H1 (cell line): ENCODE results near the gene DCTN3. TPM values are rescaled to one million over a fixed set of nuclear protein-coding genes. Genes with fewer than 3 reads are reported as not detected.

Experiments used
- CTCF ChIA-PET: fragments of 300-600 bp; sonication (Branson Sonifier 250); formaldehyde crosslinking; loops from one replicate; lab custom pipeline; 2021; ENCODE audit not compliant: partially characterized antibody; lab: Charles Lee
- POLR2A ChIA-PET: fragments of 300-600 bp; sonication (Branson Sonifier 250); formaldehyde crosslinking; loops from one replicate; lab custom pipeline; 2021; ENCODE audit warnings: inconsistent platforms; ENCODE audit not compliant: partially characterized antibody; lab: Charles Lee
- DNase-seq, 2 experiments: peaks; one replicate each; pipeline versions ENCODE4 v3.0.0 to v3.0.0-alpha.2; 2010 to 2022; ENCODE audit warnings: low spot score in 2 of 2, low read depth in 1 of 2, mixed read lengths in 1 of 2
- FAIRE-seq: peaks from 2 replicates; lab custom pipeline; 2011; peaks lifted over from hg19 to GRCh38; lab: Jason Lieb, UNC
- H2AFZ ChIP-seq: 2 replicates; pipeline ENCODE4 v1.8.1; 2012; ENCODE audit warnings: low read length, inconsistent platforms
- H2AK5ac ChIP-seq: 2 replicates; pipeline ENCODE4 v1.6.1; 2013; ENCODE audit warnings: low read depth, low read length
- H2BK120ac ChIP-seq: replicated peaks from 2 replicates; pipeline ENCODE3; 2013; ENCODE audit warnings: low read depth, low read length, inconsistent platforms
- H2BK12ac ChIP-seq: 2 replicates; pipeline ENCODE4 v1.6.1; 2013; ENCODE audit warnings: low read depth, low read length
- H2BK15ac ChIP-seq: 2 replicates; pipeline ENCODE4 v1.6.1; 2013; ENCODE audit warnings: low read length
- H2BK20ac ChIP-seq: 2 replicates; pipeline ENCODE4 v1.6.1; 2013; ENCODE audit warnings: low read length
- H2BK5ac ChIP-seq: 2 replicates; pipeline ENCODE4 v1.6.1; 2013; ENCODE audit warnings: low read depth, low read length
- H3K14ac ChIP-seq: 2 replicates; pipeline ENCODE4 v1.6.1; 2013; ENCODE audit warnings: inconsistent platforms; ENCODE audit not compliant: insufficient read length
- H3K18ac ChIP-seq: 2 replicates; pipeline ENCODE4 v1.6.1; 2013; ENCODE audit warnings: low read length; ENCODE audit errors: extremely low read depth
- H3K23ac ChIP-seq: 2 replicates; pipeline ENCODE4 v1.6.1; 2013; ENCODE audit warnings: inconsistent platforms; ENCODE audit not compliant: insufficient read length
- H3K23me2 ChIP-seq: 2 replicates; pipeline ENCODE4 v1.6.1; 2013; ENCODE audit warnings: low read depth, low read length
- H3K27ac ChIP-seq: 2 replicates; pipeline ENCODE4 v1.6.1; 2011; ENCODE audit warnings: low read depth, low read length, inconsistent platforms
- H3K27me3 ChIP-seq, 4 experiments: replicated peaks in 1 of 4; 1 replicate in 1 of 4; 2 replicates in 3 of 4; pipeline versions ENCODE4 v1.6.1 to v1.8.1; 2011 to 2013; ENCODE audit warnings: low read length in 3 of 4, mild to moderate bottlenecking in 3 of 4, inconsistent platforms in 2 of 4, mixed read lengths in 2 of 4, moderate library complexity in 1 of 4; ENCODE audit not compliant: control insufficient read depth in 3 of 4, insufficient read depth in 3 of 4; ENCODE audit errors: extremely low read depth in 1 of 4
- H3K36me3 ChIP-seq, 4 experiments: 2 replicates each; pipeline versions ENCODE4 v1.6.1 to v1.8.1; 2011 to 2013; ENCODE audit warnings: mild to moderate bottlenecking in 4 of 4, low read length in 3 of 4, moderate library complexity in 2 of 4, control low read depth in 1 of 4, inconsistent platforms in 1 of 4; ENCODE audit not compliant: insufficient read depth in 4 of 4, control insufficient read depth in 2 of 4
- H3K4ac ChIP-seq: replicated peaks from 2 replicates; pipeline ENCODE3; 2013; ENCODE audit warnings: low read length, low read depth, mixed read lengths, inconsistent platforms; ENCODE audit not compliant: insufficient read length
- H3K4me1 ChIP-seq, 4 experiments: replicated peaks in 1 of 4; 1 replicate in 1 of 4; 2 replicates in 3 of 4; pipeline versions ENCODE4 v1.6.1 to v1.8.1; 2011 to 2013; ENCODE audit warnings: low read length in 3 of 4, inconsistent platforms in 2 of 4, mixed read lengths in 1 of 4; ENCODE audit not compliant: insufficient read depth in 4 of 4, control insufficient read depth in 3 of 4
- H3K4me2 ChIP-seq, 2 experiments: 2 replicates each; pipeline versions ENCODE4 v1.6.1 to v1.8.1; 2011 to 2013; ENCODE audit warnings: low read depth in 2 of 2, low read length in 2 of 2, control low read depth in 1 of 2, inconsistent platforms in 1 of 2, mild to moderate bottlenecking in 1 of 2; ENCODE audit not compliant: insufficient read depth in 1 of 2
- H3K4me3 ChIP-seq, 4 experiments: fragments of 200-600, 300-600 bp in 1 of 4; sonication (generic), shearing (Covaris generic), sonication (Bioruptor Twin) in 1 of 4; 2 replicates each; pipeline versions ENCODE4 v1.5.1 to v1.8.1; 2011 to 2016; ENCODE audit warnings: low read length in 4 of 4, low read depth in 3 of 4, control low read depth in 2 of 4, inconsistent platforms in 2 of 4, mild to moderate bottlenecking in 2 of 4, mixed read lengths in 1 of 4, moderate library complexity in 1 of 4; ENCODE audit not compliant: insufficient read depth in 2 of 4; ENCODE audit errors: extremely low read depth in 1 of 4
- H3K56ac ChIP-seq: replicated peaks from 2 replicates; pipeline ENCODE3; 2013; ENCODE audit warnings: low read depth, mild to moderate bottlenecking, mixed read lengths, low read length, inconsistent platforms; ENCODE audit not compliant: insufficient read length
- H3K79me1 ChIP-seq: 2 replicates; pipeline ENCODE4 v1.6.1; 2013; ENCODE audit warnings: low read depth, low read length, control low read depth
- H3K79me2 ChIP-seq, 2 experiments: 2 replicates each; pipeline versions ENCODE4 v1.6.1 to v1.8.1; 2012 to 2013; ENCODE audit warnings: low read length in 2 of 2, mild to moderate bottlenecking in 2 of 2, inconsistent platforms in 1 of 2; ENCODE audit not compliant: insufficient read depth in 2 of 2, control insufficient read depth in 1 of 2
- H3K9ac ChIP-seq, 4 experiments: replicated peaks in 1 of 4; 1 replicate in 1 of 4; 2 replicates in 3 of 4; pipeline versions ENCODE4 v1.6.1 to v1.8.1; 2011 to 2013; ENCODE audit warnings: low read depth in 3 of 4, low read length in 3 of 4, control low read depth in 2 of 4, mild to moderate bottlenecking in 2 of 4, moderate library complexity in 2 of 4, inconsistent platforms in 1 of 4; ENCODE audit errors: extremely low read depth in 1 of 4
- H3K9me3 ChIP-seq, 2 experiments: 2 replicates each; pipeline versions ENCODE4 v1.6.1 to v1.8.1; 2012 to 2013; ENCODE audit warnings: mild to moderate bottlenecking in 2 of 2, moderate library complexity in 2 of 2, control low read depth in 1 of 2, inconsistent platforms in 1 of 2, low read depth in 1 of 2, low read length in 1 of 2, mixed read lengths in 1 of 2; ENCODE audit not compliant: insufficient read depth in 2 of 2
- H4K20me1 ChIP-seq, 2 experiments: replicated peaks in 1 of 2; 2 replicates each; pipeline versions ENCODE3 to v1.8.1; 2011 to 2013; ENCODE audit warnings: inconsistent platforms in 2 of 2, low read length in 2 of 2, mild to moderate bottlenecking in 1 of 2; ENCODE audit not compliant: insufficient read depth in 2 of 2, control insufficient read depth in 1 of 2
- H4K5ac ChIP-seq: 2 replicates; pipeline ENCODE4 v1.6.1; 2013; ENCODE audit warnings: low read length, low read depth, mixed read lengths, inconsistent platforms; ENCODE audit not compliant: insufficient read length
- H4K8ac ChIP-seq: 2 replicates; pipeline ENCODE4 v1.8.0; 2013; ENCODE audit warnings: mild to moderate bottlenecking, moderate library complexity, low read length, inconsistent platforms; ENCODE audit not compliant: insufficient read depth; ENCODE audit errors: extremely low read depth
- H4K91ac ChIP-seq: replicated peaks from 2 replicates; pipeline ENCODE3; 2013; ENCODE audit warnings: low read length, mixed read lengths, inconsistent platforms; ENCODE audit not compliant: insufficient read length
- CBX5 ChIP-seq: fragments of 300-800, 300-1000 bp; sonication (generic); IDR thresholded peaks from 2 replicates; pipeline ENCODE4 v1.7.1; 2016; ENCODE audit warnings: antibody characterized with exemption, low read length, low read depth
- CEBPB ChIP-seq: IDR thresholded peaks from 2 replicates; pipeline ENCODE4 v1.6.1; 2012; ENCODE audit warnings: low read depth, low read length
- CREB1 ChIP-seq: IDR thresholded peaks from 2 replicates; pipeline ENCODE4 v1.6.1; 2012; ENCODE audit warnings: inconsistent platforms
- EGR1 ChIP-seq: IDR thresholded peaks from 2 replicates; pipeline ENCODE4 v1.6.1; 2011; ENCODE audit warnings: low read depth, low read length, borderline replicate concordance
- MAFK ChIP-seq: IDR thresholded peaks from 2 replicates; pipeline ENCODE4 v1.6.1; 2012; ENCODE audit warnings: low read depth, mild to moderate bottlenecking, improper control_type of control experiment, low read length
- POLR2A ChIP-seq, 2 experiments: IDR thresholded peaks; 1 replicate in 1 of 2; 2 replicates in 1 of 2; pipeline ENCODE4 v1.6.1; 2011; ENCODE audit warnings: low read depth in 2 of 2, low read length in 2 of 2, mild to moderate bottlenecking in 2 of 2; ENCODE audit errors: control extremely low read depth in 1 of 2
- RBBP5 ChIP-seq: IDR thresholded peaks from 2 replicates; pipeline ENCODE4 v1.7.1; 2012; ENCODE audit warnings: low read depth, mild to moderate bottlenecking, inconsistent platforms, low read length, moderate library complexity, borderline replicate concordance
- SIN3A ChIP-seq, 2 experiments: IDR thresholded peaks in 1 of 2; conservative IDR thresholded peaks in 1 of 2; 2 replicates each; pipeline ENCODE4 v1.6.1; 2011 to 2012; ENCODE audit warnings: low read length in 2 of 2, improper control_type of control experiment in 1 of 2, low read depth in 1 of 2, mild to moderate bottlenecking in 1 of 2
- SP2 ChIP-seq: IDR thresholded peaks from 2 replicates; pipeline ENCODE4 v1.6.1; 2012; ENCODE audit warnings: mild to moderate bottlenecking, low read length, inconsistent platforms
- TAF7 ChIP-seq: optimal IDR thresholded peaks from 2 replicates; pipeline ENCODE3; 2011; ENCODE audit warnings: low read depth, mild to moderate bottlenecking, inconsistent platforms, low read length, moderate library complexity, borderline replicate concordance
- TCF12 ChIP-seq: IDR thresholded peaks from 2 replicates; pipeline ENCODE4 v1.6.1; 2011; ENCODE audit warnings: low read depth, mild to moderate bottlenecking, low read length
- WGBS, 2 experiments: shearing (Covaris generic) in 1 of 2; methylation state at CpG; one replicate each; pipeline versions ENCODE4 v1.1.6 to v1.1.7; 2013 to 2015; ENCODE audit warnings: low lambda C conversion rate in 2 of 2, mixed read lengths in 2 of 2, inconsistent platforms in 1 of 2, low coverage in 1 of 2, missing lambda C conversion rate in 1 of 2; ENCODE audit not compliant: insufficient replicate concordance in 2 of 2, insufficient coverage in 1 of 2, insufficient read length in 1 of 2; ENCODE audit errors: extremely low coverage in 1 of 2, missing lambda C conversion rate in 1 of 2; 5-methylcytosine and 5-hydroxymethylcytosine counted together
- polyA plus RNA-seq, 7 experiments: library from polyadenylated mRNA; depleted of rRNA in 3 of 7; stranded (reverse) in 5 of 7; unstranded in 2 of 7; fragments of >200 nt in 5 of 7; fragments of 200-250 nt in 2 of 7; gene quantifications; 1 replicate in 5 of 7; 2 replicates in 1 of 7; 4 replicates in 1 of 7; pipeline versions ENCODE4 v1.2.1 to v1.2.3, GENCODE V29; 2011 to 2013; ENCODE audit warnings: missing spikeins in 2 of 7, mixed read lengths in 2 of 7
- total RNA-seq: library from RNA; stranded (reverse); fragmentation: NEBNext Ultra II Directional; extraction: Animal tissue kit (Norgen Biotek cat#: 25700); gene quantifications from 2 replicates; pipeline ENCODE4 v1.2.1, GENCODE V29; 2021
- TF ChIP-seq, protein P1 (sequence below): IDR thresholded peaks from 2 replicates; pipeline ENCODE4 v1.6.1; 2011; ENCODE audit warnings: low read depth, mild to moderate bottlenecking, low read length; ENCODE audit not compliant: insufficient read depth

The DCTN3 gene
- total and polyA plus RNA-seq, 2 of the 8 experiments (the other 6 are each of a cell fraction or from before 2014, with no cell fraction given), result 25.6 to 39.2 TPM

DNA sequence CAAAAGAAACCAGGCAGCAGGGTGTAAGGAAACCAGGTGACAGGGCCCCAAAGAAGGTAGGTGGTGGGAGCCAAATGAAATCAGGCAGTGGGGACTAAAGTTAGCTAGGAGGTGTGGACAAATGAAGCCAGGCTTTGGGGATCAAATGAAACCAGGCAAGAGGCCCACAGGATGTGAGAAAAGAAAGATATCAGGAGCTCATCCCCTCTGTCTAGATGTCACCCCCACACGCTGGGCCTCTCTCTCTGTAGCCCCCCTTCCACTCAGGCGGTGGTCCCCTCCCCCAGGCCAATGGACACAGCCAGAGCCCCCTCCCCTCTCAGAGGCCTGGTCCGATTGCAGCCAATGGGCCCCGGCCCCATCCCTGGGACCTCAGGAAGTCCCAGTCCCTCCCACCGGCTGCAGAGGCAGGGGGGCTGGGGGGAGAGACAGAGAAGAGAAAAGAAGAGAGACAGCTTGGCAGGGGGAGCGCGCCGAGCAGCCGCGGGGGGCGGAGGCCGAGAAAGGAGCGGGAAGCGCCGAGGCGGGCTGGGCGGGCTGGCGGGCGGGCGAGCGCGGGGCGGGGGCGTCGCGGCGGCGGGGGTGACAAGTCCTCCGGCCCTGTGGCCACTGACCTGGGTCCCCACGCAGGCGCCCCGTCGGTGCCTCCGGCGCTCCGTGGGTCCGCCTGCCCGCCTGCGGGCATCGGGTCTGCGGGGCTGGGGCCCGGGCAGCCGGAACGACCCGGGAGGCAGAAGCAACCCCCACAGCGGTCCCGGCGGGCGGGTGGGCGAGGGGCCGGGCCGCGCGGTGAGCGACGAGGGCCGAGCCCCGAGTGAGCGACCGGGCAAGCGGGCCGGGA lies 42.7 kb downstream of the DCTN3 start:
- no peak overlapping the region for H3K23ac ChIP-seq
- H3K27me3 ChIP-seq, result peaks cover 21 to 73% (median 58%) of the 10 kb centered on the region in 4 experiments
- FAIRE-seq, result no peak
- H3K4me2 ChIP-seq, result peak overlapping the region; percentile 84
- H3K36me3 ChIP-seq, result no peaks in the 10 kb centered on the region
- H2AK5ac ChIP-seq, result no peak overlapping the region
- no peaks in the 10 kb centered on the region for H3K79me2 ChIP-seq
- H2BK120ac ChIP-seq, result no peak overlapping the region
- H4K91ac ChIP-seq, result no peak overlapping the region
- no peak overlapping the region for H2BK15ac ChIP-seq
- ChIA-PET POLR2A (interaction anchor here (1.0 to 5.6 kb wide), 8 partner anchors 11 to 60 kb away, joined by 3 to 36 read pairs (median 4); partner anchors contain the start of genes ARID3C, CNTFR and SIGMAR1), CTCF (interaction anchor here (0.7 to 13.8 kb wide), 14 partner anchors 8 to 97 kb away, joined by 3 to 241 read pairs (median 6); partner anchors contain the start of gene CNTFR)
- H2AFZ ChIP-seq, result no peak overlapping the region
- WGBS, 2 experiments, result 0% methylated on average over 2 of the region's 62 CpGs; no CpG with 5 or more reads in 1 of the 2 experiments
- H3K4me1 ChIP-seq, result peaks cover 12 to 46% (median 32%) of the 10 kb centered on the region in 4 experiments
- H3K79me1 ChIP-seq, result no peaks in the 10 kb centered on the region
- no peak overlapping the region for H3K14ac ChIP-seq
- peak overlapping the region; percentile 44 for H3K4ac ChIP-seq
- H2BK12ac ChIP-seq, result peak overlapping the region; percentile 96; the same call in 1 of the 2 replicates
- H3K18ac ChIP-seq, result peak overlapping the region; percentile 62; the same call in 1 of the 2 replicates
- DNase-seq, result no peak
- peak overlapping the region; percentile 24 to 55 (median 44); a peak in 7 of 8 replicates for H3K4me3 ChIP-seq
- no peak overlapping the region for H2BK20ac ChIP-seq
- H3K56ac ChIP-seq, result no peak overlapping the region
- no peak overlapping the region for H4K5ac ChIP-seq
- H4K20me1 ChIP-seq, result peaks cover 0 to 5% of the 10 kb centered on the region in 2 experiments
- no peak overlapping the region for H3K27ac ChIP-seq
- no peak overlapping the region for H3K9ac ChIP-seq
- no peak overlapping the region for H2BK5ac ChIP-seq
- H3K9me3 ChIP-seq, result no peaks in the 10 kb centered on the region
- no peak overlapping the region for H4K8ac ChIP-seq
- peaks cover 19% of the 10 kb centered on the region; the same call in 1 of the 2 replicates for H3K23me2 ChIP-seq
- TF ChIP-seq CEBPB (no peak), TAF7 (no peak), CBX5 (no peak), TCF12 (no peak), CREB1 (no peak), MAFK (no peak), EGR1 (no peak), SIN3A (conservative IDR thresholded peaks at IDR 0.05 in 1 of 2, IDR thresholded peaks at IDR 0.05 in 1 of 2; ENCODE audit: low read depth in 1 of 2, low read length in 2 of 2) (no peak), SP2 (no peak), POLR2A (IDR thresholded peaks at IDR 0.05; ENCODE audit: control extremely low read depth in 1 of 2, low read depth in 2 of 2, low read length in 2 of 2) (no peak), RBBP5 (no peak)
- TF ChIP-seq, protein P1, sequence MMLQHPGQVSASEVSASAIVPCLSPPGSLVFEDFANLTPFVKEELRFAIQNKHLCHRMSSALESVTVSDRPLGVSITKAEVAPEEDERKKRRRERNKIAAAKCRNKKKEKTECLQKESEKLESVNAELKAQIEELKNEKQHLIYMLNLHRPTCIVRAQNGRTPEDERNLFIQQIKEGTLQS, result no peak
